HepG2 (cell line): ENCODE results near the gene DIS3L2. TPM values are rescaled to one million over a fixed set of nuclear protein-coding genes. Genes with fewer than 3 reads are reported as not detected.
A peak's percentile ranks its signal among the peaks of the same experiment; 100 is the strongest.

Experiments used
- ATAC-seq: fragments of 200-7000 bp; cut with Tn5 transposase; 3 replicates; pipeline ENCODE4 v1.9.1; 2020; ENCODE audit warnings: mild to moderate bottlenecking, moderate library complexity
- BruUV-seq: library from RNA; stranded (reverse); fragments of 400-500 nt; replicated peaks from 2 replicates; lab custom pipeline; 2021; lab: Mats Ljungman, UMichigan
- CTCF ChIA-PET: fragments of 300-600 bp; formaldehyde crosslinking; extraction: SDS; loops from one replicate; lab custom pipeline; 2021; ENCODE audit warnings: low total read pairs, inconsistent platforms, low intra/inter-chr PET ratio; lab: Yijun Ruan, JAX
- POLR2A ChIA-PET: fragments of 350-600 bp; sonication (Branson Sonifier 250); formaldehyde crosslinking; loops from one replicate; lab custom pipeline; 2020; ENCODE audit warnings: antibody characterized with exemption, inconsistent platforms; lab: Yijun Ruan, JAX
- DNase-seq: peaks from one replicate; pipeline ENCODE4 v3.0.0-alpha.2; 2015; ENCODE audit warnings: low spot score
- FAIRE-seq: peaks from 3 replicates; lab custom pipeline; 2011; peaks lifted over from hg19 to GRCh38; lab: Jason Lieb, UNC
- H2AFZ ChIP-seq: one replicate; pipeline ENCODE4 v1.6.1; 2011; ENCODE audit warnings: low read length, inconsistent platforms
- H3K27ac ChIP-seq: fragments of 300-600 bp; 3 replicates; pipeline ENCODE4 v1.8.0; 2011; ENCODE audit warnings: mixed run types, mild to moderate bottlenecking, mixed read lengths, low read length, inconsistent platforms; ENCODE audit not compliant: insufficient read depth; ENCODE audit errors: extremely low read length
- H3K27me3 ChIP-seq, 2 experiments: fragments of 200-600 bp in 1 of 2; 2 replicates in 1 of 2; 3 replicates in 1 of 2; pipeline versions ENCODE4 v1.6.0 to v1.8.0; 2011; ENCODE audit warnings: low read length in 2 of 2, mild to moderate bottlenecking in 2 of 2, moderate library complexity in 2 of 2, inconsistent platforms in 1 of 2; ENCODE audit not compliant: insufficient read depth in 2 of 2, control insufficient read depth in 1 of 2
- H3K36me3 ChIP-seq, 2 experiments: fragments of 200-600 bp in 1 of 2; replicated peaks in 1 of 2; 2 replicates in 1 of 2; 3 replicates in 1 of 2; pipeline versions ENCODE4 v1.5.1 to v1.8.0; 2011; ENCODE audit warnings: low read length in 2 of 2, inconsistent platforms in 1 of 2; ENCODE audit not compliant: insufficient read depth in 2 of 2, control insufficient read depth in 1 of 2
- H3K4me1 ChIP-seq: 2 replicates; pipeline ENCODE4 v1.5.1; 2012; ENCODE audit warnings: low read length, inconsistent platforms; ENCODE audit not compliant: insufficient read depth
- H3K4me2 ChIP-seq: 2 replicates; pipeline ENCODE4 v1.6.0; 2011; ENCODE audit warnings: low read depth, low read length, inconsistent platforms
- H3K4me3 ChIP-seq, 3 experiments: fragments of 200-600 bp in 1 of 3; sonication (generic), shearing (Covaris generic) in 1 of 3; replicated peaks in 1 of 3; 2 replicates each; pipeline ENCODE4 v1.5.1; 2011 to 2016; ENCODE audit warnings: low read length in 3 of 3, inconsistent platforms in 2 of 3, low read depth in 2 of 3, mild to moderate bottlenecking in 2 of 3, control low read depth in 1 of 3, mixed read lengths in 1 of 3; ENCODE audit not compliant: insufficient read depth in 1 of 3
- H3K79me2 ChIP-seq: one replicate; pipeline ENCODE4 v1.6.1; 2011; ENCODE audit warnings: low read length, inconsistent platforms; ENCODE audit not compliant: insufficient read depth
- H3K9ac ChIP-seq: 2 replicates; pipeline ENCODE4 v1.6.0; 2011; ENCODE audit warnings: mild to moderate bottlenecking, low read depth, low read length, inconsistent platforms; ENCODE audit not compliant: insufficient read depth
- H3K9me3 ChIP-seq: 2 replicates; pipeline ENCODE4 v1.5.1; 2012; ENCODE audit warnings: mild to moderate bottlenecking, low read length
- H4K20me1 ChIP-seq: 2 replicates; pipeline ENCODE4 v1.6.0; 2011; ENCODE audit warnings: inconsistent platforms, mild to moderate bottlenecking, low read length, moderate library complexity; ENCODE audit not compliant: insufficient read depth
- CTCF ChIP-seq: sonication (generic); formaldehyde crosslinking; IDR thresholded peaks from 2 replicates; pipeline ENCODE4 v1.5.0; 2020; ENCODE audit warnings: mild to moderate bottlenecking, missing genetic modification reagents, moderate library complexity
- FLYWCH1 ChIP-seq: sonication (generic); formaldehyde crosslinking; IDR thresholded peaks from 2 replicates; pipeline ENCODE4 v1.8.1; 2023; ENCODE audit warnings: mild to moderate bottlenecking, missing genetic modification reagents
- HNF1B ChIP-seq: sonication (generic); formaldehyde crosslinking; IDR thresholded peaks from 2 replicates; pipeline ENCODE4 v1.5.1; 2020; ENCODE audit warnings: mild to moderate bottlenecking, moderate library complexity, missing genetic modification reagents
- SKI ChIP-seq: fragments of 450-650 bp; IDR thresholded peaks from one replicate; pipeline ENCODE4 v1.6.1; 2018; ENCODE audit warnings: mild to moderate bottlenecking; ENCODE audit not compliant: partially characterized antibody
- STAG1 ChIP-seq: sonication (generic); formaldehyde crosslinking; IDR thresholded peaks from 2 replicates; pipeline ENCODE4 v1.4.0; 2020; ENCODE audit warnings: missing genetic modification reagents
- WGBS: methylation state at CpG from one replicate; pipeline ENCODE4 v1.1.6; 2017; ENCODE audit warnings: low lambda C conversion rate; 5-methylcytosine and 5-hydroxymethylcytosine counted together
- in situ Hi-C: cut with HindIII; loops from 2 replicates; pipeline ENCODE4 v1.10.0; 2017; ENCODE audit warnings: low pct_unique_long_range_greater_than_20kb; ENCODE audit not compliant: extremely low pct_ligation_motif_present
- intact Hi-C: fragments of 100-400 bp; cut with micrococcal nuclease; formaldehyde crosslinking; loops from one replicate; pipeline ENCODE4 v1.10.0; 2022; ENCODE audit not compliant: unreplicated experiment
- polyA plus RNA-seq, 8 experiments: library from polyadenylated mRNA; depleted of rRNA in 3 of 8; stranded (reverse) in 7 of 8; unstranded in 1 of 8; fragments of >200 nt; fragmentation: Illumina TruSeq in 4 of 8; extraction: Trizol in 4 of 8; gene quantifications; 2 replicates each; pipeline versions ENCODE4 v1.2.1 to v1.2.3, GENCODE V29; 2011 to 2016; ENCODE audit warnings: low read depth in 4 of 8, missing spikeins in 1 of 8, mixed read lengths in 1 of 8; ENCODE audit not compliant: insufficient read depth in 1 of 8
- total RNA-seq, 5 experiments: library from RNA; depleted of rRNA; stranded (reverse); fragments of >200 nt; fragmentation: Illumina TruSeq; extraction: Trizol; gene quantifications; 2 replicates each; pipeline ENCODE4 v1.2.3, GENCODE V29; 2016; ENCODE audit warnings: low read depth in 1 of 5

Gene DIS3L2
- total and polyA plus RNA-seq, 2 of the 13 experiments (the other 11 are each of a cell fraction or from before 2014, with no cell fraction given), result 7.0 to 23.9 TPM

GRCh38 chr2:232327105-232328031 lies 365.9 kb downstream of the DIS3L2 start (continued):
- 0 out of 2 replicates have a peak, but pooled peaks have one; percentile 11 for TF ChIP-seq HNF1B (CRISPR knock-in tag)
- TF ChIP-seq SKI, result no peak

- Histone ChIP-seq H3K27ac (no peak overlapping the region), H3K4me3 (no peak overlapping the region), H3K9ac (no peak overlapping the region), H3K36me3 (no peaks in the 10 kb centered on the region), H3K27me3 (no peaks in the 10 kb centered on the region), H3K9me3 (no peaks in the 10 kb centered on the region), H2AFZ (no peak overlapping the region), H3K4me2 (no peak overlapping the region), H4K20me1 (0 out of 2 replicates have a peak, but pooled peaks cover 6% of the 10 kb centered on the region), H3K4me1 (peaks cover 16% of the 10 kb centered on the region), H3K79me2 (no peaks in the 10 kb centered on the region)
- DNase-seq (no peak), FAIRE-seq (no peak), ATAC-seq (no peak)
- BruUV-seq, result no TSS peak
- 69% methylated on average over 2 of the region's 2 CpGs for WGBS
- intact Hi-C loops (loop anchor here (5.0 kb wide), 1 partner anchor 186 kb away; no protein-coding TSS in a partner anchor), in situ Hi-C loops (loop anchor here (5.0 to 10.0 kb wide), 2 partner anchors 193 to 421 kb away; no protein-coding TSS in a partner anchor)
- CTCF ChIA-PET, result interaction anchor here (0.9 to 1.9 kb wide), 4 partner anchors 36 to 428 kb away, joined by 3 to 14 read pairs (median 11); no protein-coding TSS in a partner anchor
- POLR2A ChIA-PET, result no interaction called here
- TF ChIP-seq CTCF (CRISPR knock-in tag), result peak; percentile 22; the same call in 1 of the 2 replicates
- no peak for TF ChIP-seq FLYWCH1 (CRISPR knock-in tag)
- peak; percentile 14; the same call in 1 of the 2 replicates for TF ChIP-seq STAG1 (CRISPR knock-in tag)
Measured at GRCh38 chr2:232328032-232328422, 366.5 kb downstream of the DIS3L2 start.
